ENCODE data around the gene C20orf173. TPM values are rescaled to one million over a fixed set of nuclear protein-coding genes. Genes with fewer than 3 reads are reported as not detected.
A peak's percentile ranks its signal among the peaks of the same experiment; 100 is the strongest.

The C20orf173 gene
- total and polyA plus RNA-seq, 2 of the 13 experiments (the other 11 are each of a cell fraction or from before 2014, with no cell fraction given): not detected

- peaks cover 3% of the 10 kb centered on the region; the same call in 1 of the 2 replicates for H3K4me1 ChIP-seq (ENCODE audit: insufficient read depth, low read length)
- TF ChIP-seq KLF15 (CRISPR knock-in tag; IDR thresholded peaks at IDR 0.05; ENCODE audit: borderline replicate concordance) (no peak), POLR2G (IDR thresholded peaks at IDR 0.05; ENCODE audit: low read depth, low read length) (no peak), POGK (CRISPR knock-in tag; conservative IDR thresholded peaks at IDR 0.05) (no peak), MEF2D (CRISPR knock-in tag; IDR thresholded peaks at IDR 0.05) (no peak), PHF8 (CRISPR knock-in tag; IDR thresholded peaks at IDR 0.05) (no peak), HOXA3 (CRISPR knock-in tag; IDR thresholded peaks at IDR 0.05) (no peak), AGO2 (optimal IDR thresholded peaks at IDR 0.05; ENCODE audit: low read depth, low read length) (peak; percentile 37), ZNF282 (IDR thresholded peaks at IDR 0.05; ENCODE audit: partially characterized antibody) (no peak), ZNF121 (CRISPR knock-in tag; IDR thresholded peaks at IDR 0.05) (no peak), ZNF512 (CRISPR knock-in tag; IDR thresholded peaks at IDR 0.05) (no peak), NFYC (CRISPR knock-in tag; IDR thresholded peaks at IDR 0.05) (no peak), ZBTB39 (CRISPR knock-in tag; IDR thresholded peaks at IDR 0.05) (no peak), ZNF33B (CRISPR knock-in tag; IDR thresholded peaks at IDR 0.05) (no peak), ZNF274 (CRISPR knock-in tag; IDR thresholded peaks at IDR 0.05) (no peak), ZNF362 (CRISPR knock-in tag; IDR thresholded peaks at IDR 0.05; ENCODE audit: borderline replicate concordance) (no peak), ZNF235 (CRISPR knock-in tag; IDR thresholded peaks at IDR 0.05; ENCODE audit: borderline replicate concordance) (0 out of 2 replicates have a peak, but pooled peaks have one; percentile 46)
These were observed 18.3 kb downstream of the C20orf173 start for GRCh38 chr20:35510951-35511735.

More at GRCh38 chr20:35510951-35511735, 18.3 kb downstream of the C20orf173 start:
- FAIRE-seq: no peak
- DNase-seq (ENCODE audit: low spot score): no peak
- Histone ChIP-seq H3K4me2 (ENCODE audit: low read depth, low read length) (no peak overlapping the region), H4K20me1 (ENCODE audit: insufficient read depth, low read length) (no peaks in the 10 kb centered on the region), H3K36me3 (replicated peaks in 1 of 2; ENCODE audit: control insufficient read depth in 1 of 2, insufficient read depth in 2 of 2, low read length in 2 of 2) (peaks cover 47 to 76% of the 10 kb centered on the region in 2 experiments), H3K79me2 (ENCODE audit: insufficient read depth, low read length) (no peaks in the 10 kb centered on the region), H3K9me3 (ENCODE audit: low read length) (no peaks in the 10 kb centered on the region), H3K4me3 (replicated peaks in 1 of 3; ENCODE audit: insufficient read depth in 1 of 3, low read depth in 2 of 3, low read length in 3 of 3) (no peak overlapping the region), H3K27me3 (ENCODE audit: control insufficient read depth in 1 of 2, insufficient read depth in 2 of 2, low read length in 2 of 2) (no peaks in the 10 kb centered on the region), H3K9ac (ENCODE audit: insufficient read depth, low read depth, low read length) (no peak overlapping the region), H2AFZ (ENCODE audit: low read length) (no peak overlapping the region), H3K27ac (ENCODE audit: extremely low read length, insufficient read depth, low read length) (no peak overlapping the region)
- intact Hi-C loops (cut with micrococcal nuclease; ENCODE audit: unreplicated experiment): no loop called here
- 94% methylated on average over 11 of the region's 12 CpGs for WGBS (ENCODE audit: low lambda C conversion rate)
- BruUV-seq (replicated peaks): no TSS peak
- ATAC-seq: no peak
- CTCF ChIA-PET (ENCODE audit: low intra/inter-chr PET ratio, low total read pairs): interaction anchor here (1.9 kb wide), 1 partner anchor 373 kb away, joined by 7 read pairs; no protein-coding TSS in a partner anchor
- POLR2A ChIA-PET: interaction anchor here (0.9 kb wide), 1 partner anchor 45 kb away, joined by 3 read pairs; no protein-coding TSS in a partner anchor
- in situ Hi-C loops (cut with HindIII; ENCODE audit: extremely low pct_ligation_motif_present, low pct_unique_long_range_greater_than_20kb): no loop called here
